SK-N-SH treated with all-trans-retinoic acid at 6 μM for 48 hours (cell line): ENCODE measurements around the gene SHB.

ENCODE experiments used
- ARNTL ChIP-seq: fragments of 450-650 bp; formaldehyde crosslinking; IDR thresholded peaks from 2 replicates; pipeline ENCODE4 v1.5.0; 2020; ENCODE audit warnings: low read depth, mild to moderate bottlenecking, moderate library complexity, borderline replicate concordance
- BACH2 ChIP-seq: fragments of 250-450 bp; sonication (Bioruptor Pico); IDR thresholded peaks from 2 replicates; pipeline ENCODE4 v1.9.0; 2021; ENCODE audit warnings: mild to moderate bottlenecking, borderline replicate concordance
- PPARA ChIP-seq: fragments of 250-450 bp; sonication (Bioruptor Pico); IDR thresholded peaks from 2 replicates; pipeline ENCODE4 v1.5.0; 2020; ENCODE audit warnings: mild to moderate bottlenecking, borderline replicate concordance
- SNAI2 ChIP-seq: fragments of 250-450 bp; sonication (Bioruptor Pico); IDR thresholded peaks from 2 replicates; pipeline ENCODE4 v1.5.0; 2020; ENCODE audit warnings: mild to moderate bottlenecking, moderate library complexity
- TCF4 ChIP-seq: fragments of 250-450 bp; sonication (Bioruptor Pico); IDR thresholded peaks from 2 replicates; pipeline ENCODE4 v1.8.0; 2021; ENCODE audit warnings: mild to moderate bottlenecking, moderate library complexity, borderline replicate concordance
- TF ChIP-seq, protein P1 (sequence below): fragments of 250-450 bp; sonication (Bioruptor Pico); IDR thresholded peaks from 2 replicates; pipeline ENCODE4 v1.8.0; 2021; ENCODE audit warnings: low read depth, mild to moderate bottlenecking, moderate library complexity, borderline replicate concordance
- TF ChIP-seq, protein P2 (sequence below): fragments of 250-450 bp; sonication (Bioruptor Pico); IDR thresholded peaks from 2 replicates; pipeline ENCODE4 v1.5.1; 2020; ENCODE audit warnings: low read depth, mild to moderate bottlenecking, moderate library complexity

DNA sequence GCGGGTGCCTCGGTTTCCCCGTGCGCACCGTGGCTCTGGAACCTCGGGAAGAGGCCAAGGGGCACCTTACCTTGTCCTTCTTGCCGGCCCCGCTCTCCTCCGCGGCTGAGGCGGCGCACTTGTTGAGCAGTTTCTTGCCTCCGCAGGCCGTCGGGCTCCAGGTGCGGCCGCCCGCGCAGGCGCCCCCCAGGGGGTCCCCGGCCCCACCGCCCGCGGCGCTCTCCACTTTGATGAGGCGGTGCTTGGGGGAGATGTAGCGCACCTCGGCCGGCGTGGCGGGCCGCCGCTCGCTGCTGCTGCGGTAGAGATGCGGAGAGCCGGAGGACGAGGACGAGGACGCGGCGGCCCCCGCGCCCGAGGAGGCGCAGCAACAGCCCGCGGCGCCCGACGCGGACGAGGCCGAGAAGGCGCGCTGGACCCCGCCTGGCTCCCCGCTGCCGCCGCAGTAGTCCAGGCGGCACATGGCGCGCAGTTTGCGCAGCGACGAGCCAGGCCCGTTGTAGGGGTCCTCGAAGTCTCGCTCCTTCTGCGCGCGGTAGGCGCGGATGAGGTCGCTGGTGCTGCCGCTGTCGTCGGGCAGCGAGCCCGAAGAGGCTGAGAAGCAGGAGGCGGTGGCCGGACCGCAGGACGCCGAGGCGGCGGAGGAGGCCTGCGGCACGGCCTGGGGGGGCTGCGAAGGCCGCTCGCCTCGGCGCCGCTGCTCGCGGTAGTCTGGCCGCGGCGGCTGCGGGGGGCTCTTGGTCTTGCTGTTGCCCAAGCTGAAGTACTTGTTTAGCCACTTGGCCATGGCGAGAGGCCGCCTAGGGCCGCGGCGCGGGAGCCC, 957 bp downstream of the SHB start:
- TF ChIP-seq, protein P1, sequence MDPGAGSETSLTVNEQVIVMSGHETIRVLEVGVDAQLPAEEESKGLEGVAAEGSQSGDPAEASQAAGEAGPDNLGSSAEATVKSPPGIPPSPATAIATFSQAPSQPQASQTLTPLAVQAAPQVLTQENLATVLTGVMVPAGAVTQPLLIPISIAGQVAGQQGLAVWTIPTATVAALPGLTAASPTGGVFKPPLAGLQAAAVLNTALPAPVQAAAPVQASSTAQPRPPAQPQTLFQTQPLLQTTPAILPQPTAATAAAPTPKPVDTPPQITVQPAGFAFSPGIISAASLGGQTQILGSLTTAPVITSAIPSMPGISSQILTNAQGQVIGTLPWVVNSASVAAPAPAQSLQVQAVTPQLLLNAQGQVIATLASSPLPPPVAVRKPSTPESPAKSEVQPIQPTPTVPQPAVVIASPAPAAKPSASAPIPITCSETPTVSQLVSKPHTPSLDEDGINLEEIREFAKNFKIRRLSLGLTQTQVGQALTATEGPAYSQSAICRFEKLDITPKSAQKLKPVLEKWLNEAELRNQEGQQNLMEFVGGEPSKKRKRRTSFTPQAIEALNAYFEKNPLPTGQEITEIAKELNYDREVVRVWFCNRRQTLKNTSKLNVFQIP: no peak
- TF ChIP-seq, protein P2, sequence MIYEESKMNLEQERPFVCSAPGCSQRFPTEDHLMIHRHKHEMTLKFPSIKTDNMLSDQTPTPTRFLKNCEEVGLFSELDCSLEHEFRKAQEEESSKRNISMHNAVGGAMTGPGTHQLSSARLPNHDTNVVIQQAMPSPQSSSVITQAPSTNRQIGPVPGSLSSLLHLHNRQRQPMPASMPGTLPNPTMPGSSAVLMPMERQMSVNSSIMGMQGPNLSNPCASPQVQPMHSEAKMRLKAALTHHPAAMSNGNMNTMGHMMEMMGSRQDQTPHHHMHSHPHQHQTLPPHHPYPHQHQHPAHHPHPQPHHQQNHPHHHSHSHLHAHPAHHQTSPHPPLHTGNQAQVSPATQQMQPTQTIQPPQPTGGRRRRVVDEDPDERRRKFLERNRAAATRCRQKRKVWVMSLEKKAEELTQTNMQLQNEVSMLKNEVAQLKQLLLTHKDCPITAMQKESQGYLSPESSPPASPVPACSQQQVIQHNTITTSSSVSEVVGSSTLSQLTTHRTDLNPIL (CRISPR knock-in tag): no peak
- TF ChIP-seq ARNTL: no peak
- no peak for TF ChIP-seq SNAI2 (CRISPR knock-in tag)
- TF ChIP-seq PPARA (CRISPR knock-in tag): no peak
- no peak for TF ChIP-seq TCF4 (CRISPR knock-in tag)
- TF ChIP-seq BACH2 (CRISPR knock-in tag): no peak
